Progenitor cell of endocrine pancreas (in vitro differentiated cells): ENCODE results near the gene SLC10A7. TPM values are rescaled to one million over a fixed set of nuclear protein-coding genes. Genes with fewer than 3 reads are reported as not detected.

Experiments
- DNase-seq: peaks from one replicate; pipeline ENCODE4 v3.0.0; 2021; ENCODE audit warnings: low spot score; ENCODE audit not compliant: unreplicated experiment
- H3K27ac Mint-ChIP-seq: 2 replicates; pipeline ENCODE4 v1.8.0; 2021; ENCODE audit warnings: mild to moderate bottlenecking, moderate library complexity, mixed read lengths
- H3K27me3 Mint-ChIP-seq: 2 replicates; pipeline ENCODE4 v1.8.0; 2021; ENCODE audit warnings: mixed read lengths
- H3K36me3 Mint-ChIP-seq: 2 replicates; pipeline ENCODE4 v1.8.0; 2022; ENCODE audit warnings: mixed read lengths; ENCODE audit not compliant: insufficient read depth
- H3K4me1 Mint-ChIP-seq: 2 replicates; pipeline ENCODE4 v1.8.0; 2021; ENCODE audit warnings: low read depth, mixed read lengths
- H3K4me3 Mint-ChIP-seq: 2 replicates; pipeline ENCODE4 v1.8.0; 2021; ENCODE audit warnings: low read depth, mild to moderate bottlenecking, moderate library complexity, mixed read lengths
- H3K9me3 Mint-ChIP-seq: 2 replicates; pipeline ENCODE4 v1.8.0; 2021; ENCODE audit warnings: low read depth, mixed read lengths
- CTCF ChIP-seq: fragments of 200-600 bp; sonication (generic); IDR thresholded peaks from one replicate; pipeline ENCODE4 v1.5.0; 2021; ENCODE audit warnings: antibody characterized with exemption, mild to moderate bottlenecking; ENCODE audit not compliant: unreplicated experiment
- total RNA-seq: library from RNA; stranded (reverse); gene quantifications from 2 replicates; pipeline ENCODE4 v1.2.1, GENCODE V29; 2021

SLC10A7 gene
- total RNA-seq, 1 donor from 2014 or later: 14.1 TPM

- DNase-seq: no peak
- Mint-ChIP-seq H3K27ac (no peak overlapping the region), H3K36me3 (no peaks in the 10 kb centered on the region), H3K9me3 (no peaks in the 10 kb centered on the region), H3K27me3 (no peaks in the 10 kb centered on the region), H3K4me3 (no peak overlapping the region), H3K4me1 (peaks cover 5% of the 10 kb centered on the region)
- no peak for TF ChIP-seq CTCF
These were observed 236.7 kb downstream of the SLC10A7 start for GRCh38 chr4:146285037-146285436.

GRCh38 chr4:146283758-146284651, 237.7 kb downstream of the SLC10A7 start:
- no peak overlapping the region for H3K4me3 Mint-ChIP-seq

GRCh38 chr4:146282657-146283056, 239.1 kb downstream of the SLC10A7 start:
- no peak overlapping the region for H3K27ac Mint-ChIP-seq
- no peaks in the 10 kb centered on the region for H3K9me3 Mint-ChIP-seq
- no peak for DNase-seq
- no peaks in the 10 kb centered on the region for H3K36me3 Mint-ChIP-seq
- H3K27me3 Mint-ChIP-seq: no peaks in the 10 kb centered on the region
- no peaks in the 10 kb centered on the region for H3K4me1 Mint-ChIP-seq
- no peak overlapping the region for H3K4me3 Mint-ChIP-seq
- no peak for TF ChIP-seq CTCF

More at GRCh38 chr4:146283758-146284651, 237.7 kb downstream of the SLC10A7 start:
- no peak overlapping the region for H3K27ac Mint-ChIP-seq
- no peaks in the 10 kb centered on the region for H3K27me3 Mint-ChIP-seq
- TF ChIP-seq CTCF: no peak
- no peaks in the 10 kb centered on the region for H3K36me3 Mint-ChIP-seq
- no peak for DNase-seq
- H3K9me3 Mint-ChIP-seq: no peaks in the 10 kb centered on the region
- peaks cover 3% of the 10 kb centered on the region for H3K4me1 Mint-ChIP-seq

DNA sequence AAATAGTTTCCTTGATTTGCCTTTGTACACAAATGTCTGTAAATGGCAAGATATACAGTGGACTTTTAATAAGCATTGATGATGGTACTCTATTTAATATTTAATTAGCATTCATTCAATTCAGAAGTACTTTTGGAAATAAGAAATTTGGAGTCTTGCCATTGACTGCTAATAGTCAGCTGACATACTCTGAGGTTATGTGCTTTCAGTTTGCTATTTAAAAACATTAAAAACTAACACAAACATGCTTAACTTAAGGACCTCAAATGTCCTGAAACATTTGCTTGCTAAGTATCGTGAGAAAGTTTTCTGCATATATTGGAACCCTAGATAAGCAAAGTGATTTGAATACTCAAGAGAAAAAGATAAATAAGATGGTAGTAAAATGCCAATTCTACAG, 242.8 kb downstream of the SLC10A7 start:
- DNase-seq: no peak
- Mint-ChIP-seq H3K27me3 (no peaks in the 10 kb centered on the region), H3K9me3 (no peaks in the 10 kb centered on the region), H3K36me3 (no peaks in the 10 kb centered on the region), H3K27ac (no peak overlapping the region), H3K4me3 (no peak overlapping the region), H3K4me1 (no peaks in the 10 kb centered on the region)
- TF ChIP-seq CTCF: no peak

- Mint-ChIP-seq H3K27ac (no peak overlapping the region), H3K9me3 (no peaks in the 10 kb centered on the region), H3K4me1 (no peaks in the 10 kb centered on the region), H3K27me3 (no peaks in the 10 kb centered on the region), H3K36me3 (no peaks in the 10 kb centered on the region), H3K4me3 (no peak overlapping the region)
- no peak for DNase-seq
- TF ChIP-seq CTCF: no peak
These were observed 246.4 kb downstream of the SLC10A7 start for GRCh38 chr4:146275370-146275769.
